GM18517 (cell line): ENCODE measurements around the gene BMS1.
"Not testable (repeated sequence)": the region's sequence is repeated elsewhere in the genome, so short reads cannot be mapped to it uniquely, and the experiment has no call there.

Experiments used
- ATAC-seq: cut with Tn5 transposase; IDR thresholded peaks from one replicate; pipeline ENCODE4 v1.9.1; 2021; ENCODE audit warnings: mild to moderate bottlenecking, moderate library complexity; ENCODE audit not compliant: unreplicated experiment

Gene BMS1

GRCh38 chr10:42783181-42783549, 570 bp downstream of the BMS1 start:
- ATAC-seq: peak; percentile 10

DNA sequence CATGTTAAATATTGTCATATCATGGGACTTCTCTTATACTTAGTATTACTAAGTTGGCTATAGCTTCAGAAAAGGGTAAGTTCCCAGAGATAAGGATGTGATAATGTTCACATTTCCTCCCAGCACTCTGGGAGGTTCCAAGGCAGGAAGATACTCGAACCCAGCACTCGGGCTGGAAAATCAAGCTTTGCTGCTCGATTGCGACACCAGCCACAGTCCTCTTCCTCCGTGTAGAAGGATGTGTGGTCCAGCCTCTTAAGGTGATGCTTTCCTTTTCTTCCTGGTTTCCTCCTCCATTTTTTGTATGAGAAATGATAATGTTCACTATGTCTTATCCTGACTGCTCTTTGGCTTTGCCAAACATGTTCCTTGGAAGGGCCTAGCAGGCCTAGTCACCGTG, 3.2 kb downstream of the BMS1 start:
- no peak for ATAC-seq

- no peak for ATAC-seq
Observed at GRCh38 chr10:42790835-42791234, 8.2 kb downstream of the BMS1 start.

GRCh38 chr10:42795701-42796100, 13.1 kb downstream of the BMS1 start:
- no peak for ATAC-seq

GRCh38 chr10:42801135-42801534, 18.5 kb downstream of the BMS1 start:
- no peak for ATAC-seq

GRCh38 chr10:42802876-42803275, 20.3 kb downstream of the BMS1 start:
- no peak for ATAC-seq

GRCh38 chr10:42809676-42810075, 27.1 kb downstream of the BMS1 start:
- no peak for ATAC-seq

DNA sequence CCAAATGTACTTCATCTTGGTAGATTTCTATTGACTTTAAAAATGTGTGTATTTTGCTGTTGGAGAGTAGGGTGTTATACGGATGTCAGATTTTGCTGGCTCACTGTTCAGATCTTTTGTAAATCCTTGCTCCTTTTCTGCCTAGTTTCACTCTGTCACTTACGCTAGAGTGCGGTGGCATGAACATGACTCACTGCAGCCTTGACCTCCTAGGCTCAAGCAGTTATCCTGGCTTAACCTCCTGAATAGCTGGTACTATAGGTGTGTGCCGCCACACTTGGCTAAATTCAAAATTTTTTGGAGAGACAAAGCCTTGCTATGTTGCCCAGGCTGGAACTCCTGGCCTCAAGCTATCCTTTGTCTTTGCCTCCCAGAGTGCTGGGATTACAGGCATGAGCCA, 29.4 kb downstream of the BMS1 start:
- no peak for ATAC-seq

GRCh38 chr10:42813989-42814687, 31.5 kb downstream of the BMS1 start:
- ATAC-seq: not testable (repeated sequence)

DNA sequence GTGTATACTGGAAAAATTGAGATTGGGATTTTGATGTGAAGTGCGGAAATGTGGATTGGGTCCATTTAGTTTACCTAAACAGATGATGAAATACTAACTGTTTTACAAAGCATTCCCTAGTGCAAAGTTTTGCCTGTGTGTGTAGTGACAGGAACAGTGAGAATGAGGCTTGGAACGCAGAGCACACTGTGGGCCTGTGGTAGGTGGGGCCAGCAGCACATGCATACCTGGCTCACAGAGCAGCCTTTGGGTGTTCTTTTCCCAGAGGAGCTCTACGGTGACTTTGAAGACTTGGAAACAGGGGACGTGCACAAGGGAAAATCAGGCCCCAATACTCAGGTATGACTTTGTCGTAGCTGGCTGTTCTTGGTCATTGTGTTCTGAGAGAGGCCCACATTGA, 33.7 kb downstream of the BMS1 start:
- not testable (repeated sequence) for ATAC-seq

- no peak for ATAC-seq
Observed at GRCh38 chr10:42816912-42817311, 34.3 kb downstream of the BMS1 start.

DNA sequence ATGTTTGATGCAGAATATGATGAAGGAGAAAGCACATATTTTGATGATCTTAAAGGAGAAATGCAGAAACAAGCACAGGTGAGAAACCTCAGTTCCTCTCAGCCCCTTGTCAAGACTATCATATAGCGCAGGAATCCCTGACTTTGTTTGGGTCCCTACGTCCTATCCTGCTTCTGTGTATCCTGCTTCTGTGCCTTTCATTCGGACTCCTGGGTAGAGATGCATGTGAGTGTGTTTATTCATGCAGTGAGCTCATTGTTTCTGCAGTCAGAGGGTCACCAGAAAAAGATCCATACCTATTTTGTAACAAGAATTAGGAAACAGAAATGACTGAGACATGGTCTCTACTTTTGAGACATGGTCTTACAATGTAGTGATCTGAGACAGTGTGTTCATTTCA, 34.8 kb downstream of the BMS1 start:
- not testable (repeated sequence) for ATAC-seq

DNA sequence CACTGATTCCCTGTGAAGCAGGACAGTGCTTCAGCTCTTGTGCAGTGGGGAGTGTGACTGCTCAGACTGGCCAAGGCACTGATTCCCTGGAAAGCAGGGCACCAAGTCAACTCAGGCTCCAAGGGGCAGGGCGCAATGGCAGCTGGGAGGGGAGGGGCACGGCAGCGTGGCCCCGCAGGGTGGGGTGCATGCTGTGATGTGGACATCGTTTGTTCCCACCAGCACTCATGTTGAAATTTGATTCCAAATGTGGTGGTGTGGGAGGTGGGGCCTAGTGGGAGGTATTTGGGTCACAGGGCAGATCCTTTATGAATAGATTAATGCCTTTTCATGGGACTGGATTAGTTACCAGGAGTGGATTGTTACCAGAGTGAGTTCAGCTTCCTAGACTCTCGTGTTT, 44.2 kb downstream of the BMS1 start:
- ATAC-seq: not testable (repeated sequence)

DNA sequence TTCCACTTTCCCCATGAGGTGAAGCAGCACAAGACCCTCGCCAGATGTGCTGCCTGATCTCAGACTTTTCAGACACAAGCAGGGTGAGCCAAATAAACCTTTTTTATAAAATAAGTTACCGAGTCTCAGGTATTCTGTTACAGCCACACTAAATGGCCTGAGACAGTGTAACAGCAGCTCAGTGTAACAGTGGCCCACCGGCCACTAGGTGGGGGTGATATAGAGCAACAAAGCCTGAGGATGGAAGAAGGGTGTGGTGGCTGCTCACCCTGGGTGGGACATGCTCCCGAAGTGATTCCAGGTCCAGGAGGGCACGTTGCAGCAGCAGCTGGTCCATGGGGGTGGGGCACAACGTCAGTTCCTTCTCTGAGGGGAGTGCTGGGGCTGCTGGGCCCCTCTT, 44.6 kb downstream of the BMS1 start:
- no peak for ATAC-seq

- not testable (repeated sequence) for ATAC-seq
Observed at GRCh38 chr10:42828391-42828790, 45.8 kb downstream of the BMS1 start.

DNA sequence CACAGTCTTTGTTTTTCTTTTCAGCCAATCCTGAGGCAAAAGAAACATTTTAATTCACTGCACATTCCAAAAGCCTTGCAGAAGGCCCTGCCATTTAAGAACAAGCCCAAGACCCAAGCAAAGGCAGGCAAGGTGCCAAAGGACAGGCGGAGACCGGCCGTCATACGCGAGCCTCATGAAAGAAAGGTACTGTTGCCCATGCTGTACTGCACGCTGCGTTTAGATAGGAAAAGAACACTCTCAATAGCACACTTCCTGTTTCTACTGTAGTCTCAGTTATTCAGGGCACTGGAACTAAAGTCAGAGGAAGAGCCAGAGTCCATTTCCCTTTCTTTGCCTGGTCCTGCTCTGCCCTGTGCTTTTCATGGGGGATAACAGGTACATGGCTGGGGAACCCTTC, 47.6 kb downstream of the BMS1 start:
- no peak for ATAC-seq

GRCh38 chr10:42836096-42836495, 53.5 kb downstream of the BMS1 start:
- ATAC-seq: no peak

GRCh38 chr10:42836771-42837468, 54.3 kb downstream of the BMS1 start:
- ATAC-seq: no peak

GRCh38 chr10:42844810-42845209, 62.2 kb downstream of the BMS1 start:
- not testable (repeated sequence) for ATAC-seq

- not testable (repeated sequence) for ATAC-seq
Observed at GRCh38 chr10:42847261-42847660, 64.7 kb downstream of the BMS1 start.

- ATAC-seq: no peak
Observed at GRCh38 chr10:42850931-42851330, 68.3 kb downstream of the BMS1 start.

- ATAC-seq: no peak
Observed at GRCh38 chr10:42859256-42859655, 76.7 kb downstream of the BMS1 start.

DNA sequence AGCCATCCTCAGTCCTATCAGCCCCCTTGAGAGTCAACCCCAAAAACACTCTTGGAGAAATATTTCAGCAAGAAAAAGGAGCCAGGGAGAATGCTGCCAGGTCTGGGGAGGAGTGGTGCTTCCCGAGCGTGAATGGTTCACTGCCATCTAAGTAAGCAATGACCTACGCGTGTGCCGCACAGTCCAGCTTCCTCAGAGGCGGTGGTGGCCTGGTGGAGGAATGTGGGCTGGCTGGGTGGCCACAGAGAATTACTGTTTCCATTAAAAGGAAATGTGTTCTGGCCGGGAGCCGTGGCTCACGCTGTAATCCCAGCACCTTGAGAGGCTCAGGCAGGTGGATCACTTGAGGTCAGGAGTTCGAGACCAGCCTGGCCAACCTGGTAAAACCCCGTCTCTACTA, 77.4 kb downstream of the BMS1 start:
- ATAC-seq: not testable (repeated sequence)
